A549 treated with Hydrocortisone at 1 μM for 4 hours (cell line): ENCODE results near the gene CRYAA. TPM values are rescaled to one million over a fixed set of nuclear protein-coding genes. Genes with fewer than 3 reads are reported as not detected.

ENCODE experiments used
- total RNA-seq: library from RNA; stranded (reverse); fragments of 200-300 nt; extraction: Qiagen RNA extraction; gene quantifications from 5 replicates; pipeline ENCODE4 v1.2.3, GENCODE V29; 2022

The CRYAA gene, protein sequence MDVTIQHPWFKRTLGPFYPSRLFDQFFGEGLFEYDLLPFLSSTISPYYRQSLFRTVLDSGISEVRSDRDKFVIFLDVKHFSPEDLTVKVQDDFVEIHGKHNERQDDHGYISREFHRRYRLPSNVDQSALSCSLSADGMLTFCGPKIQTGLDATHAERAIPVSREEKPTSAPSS
- not detected in 5 replicates for total RNA-seq

GRCh38 chr21:43168708-43169107 lies at the start of gene CRYAA:
Gene CRYAA (plus strand): TSS chr21:43169008. CDS start chr21:43169100, 92 bp downstream.

Other genes with a start within 250 kb of the CRYAA start
- gene ERVH48-1, start 243.4 kb upstream of the CRYAA start, total RNA-seq: not detected in 5 replicates
- gene PKNOX1, start 194.4 kb upstream of the CRYAA start, total RNA-seq: 4.6 to 6.4 TPM (median 5.9 TPM) in 5 replicates
- gene CBS, start 93.2 kb upstream of the CRYAA start, total RNA-seq: 11.2 to 13.0 TPM (median 12.1 TPM) in 5 replicates
- gene U2AF1, start 61.4 kb upstream of the CRYAA start, total RNA-seq: 54.9 to 77.3 TPM (median 63.8 TPM) in 5 replicates